ENCODE results near the gene TP53TG3. TPM values are rescaled to one million over a fixed set of nuclear protein-coding genes. Genes with fewer than 3 reads are reported as not detected.
"Not testable (repeated sequence)": the region's sequence is repeated elsewhere in the genome, so short reads cannot be mapped to it uniquely, and the experiment has no call there.

TP53TG3 gene
- not detected for total RNA-seq

GRCh38 chr16:32676065-32676464, at the start of gene TP53TG3:
Gene TP53TG3 (minus strand): TSS chr16:32676165. CDS start chr16:32676097, 68 bp downstream.
- DNase-seq = not testable (repeated sequence)

- DNase-seq = not testable (repeated sequence)
These were observed 25.1 kb downstream of the TP53TG3 start for GRCh38 chr16:32650876-32651275.

GRCh38 chr16:32647562-32647961, 28.4 kb downstream of the TP53TG3 start:
- not testable (repeated sequence) for DNase-seq

- not testable (repeated sequence) for DNase-seq
These were observed 29.2 kb downstream of the TP53TG3 start for GRCh38 chr16:32646780-32647179.

GRCh38 chr16:32646177-32646576, 29.8 kb downstream of the TP53TG3 start:
- not testable (repeated sequence) for DNase-seq

- DNase-seq = not testable (repeated sequence)
These were observed 30.6 kb downstream of the TP53TG3 start for GRCh38 chr16:32645278-32645908.

GRCh38 chr16:32644715-32645114, 31.2 kb downstream of the TP53TG3 start:
- not testable (repeated sequence) for DNase-seq

- not testable (repeated sequence) for DNase-seq
These were observed 38.4 kb downstream of the TP53TG3 start for GRCh38 chr16:32637614-32638013.

GRCh38 chr16:32632096-32632495, 43.9 kb downstream of the TP53TG3 start:
- DNase-seq = not testable (repeated sequence)

Small RNA genes within 50 kb of the gene (small RNA-seq; reads per million reads assigned to genes)
- gene AC138907.6 = not detected
